Stimulated activated CD8-positive, alpha-beta memory T cell treated with anti-CD3 and anti-CD28 coated beads, Interleukin-15, amount 100 ng/mL, for 4 hours (primary cell): ENCODE data around the gene NAPA.
"Not testable (repeated sequence)": the region's sequence is repeated elsewhere in the genome, so short reads cannot be mapped to it uniquely, and the experiment has no call there.

ENCODE experiments used
- DNase-seq, 2 donors: peaks; one replicate each; pipeline ENCODE4 v3.0.0-alpha.2; 2020; ENCODE audit warnings: low read depth in 2 of 2

Gene NAPA

GRCh38 chr19:47486220-47486619 lies 28.6 kb downstream of the NAPA start:
- DNase-seq = not testable (repeated sequence)

- no peak for DNase-seq
These were observed 29.7 kb downstream of the NAPA start for GRCh38 chr19:47485210-47485609.

- peak; percentile 79 to 81 for DNase-seq
These were observed 30.8 kb downstream of the NAPA start, which contains the start of gene KPTN for GRCh38 chr19:47483800-47484690. KPTN (minus strand) TSS chr19:47484219; CDS start chr19:47484160, 59 bp downstream.

GRCh38 chr19:47483200-47483599 lies 31.7 kb downstream of the NAPA start:
- DNase-seq = no peak

- no peak for DNase-seq
These were observed 33.3 kb downstream of the NAPA start for GRCh38 chr19:47481460-47482052.

- DNase-seq = no peak
These were observed 34.2 kb downstream of the NAPA start for GRCh38 chr19:47480658-47481057.

- no peak for DNase-seq
These were observed 35.0 kb downstream of the NAPA start for GRCh38 chr19:47479701-47480503.

GRCh38 chr19:47476438-47476972 lies 38.4 kb downstream of the NAPA start:
- no peak for DNase-seq

- DNase-seq = no peak
These were observed 39.4 kb downstream of the NAPA start for GRCh38 chr19:47475465-47475864.

- no peak for DNase-seq
These were observed 41.5 kb downstream of the NAPA start for GRCh38 chr19:47473336-47473735.

- DNase-seq = peak in 1 of 2 donors; percentile 19
These were observed 43.0 kb downstream of the NAPA start, which contains the start of gene SLC8A2 for GRCh38 chr19:47471733-47472457. SLC8A2 (minus strand) TSS chr19:47471893; CDS start chr19:47466403, 5,490 bp downstream.

GRCh38 chr19:47471381-47471732 lies 43.5 kb downstream of the NAPA start:
- DNase-seq = no peak

GRCh38 chr19:47470447-47471195 lies 44.2 kb downstream of the NAPA start:
- no peak for DNase-seq

GRCh38 chr19:47469719-47470118 lies 45.1 kb downstream of the NAPA start:
- no peak for DNase-seq

GRCh38 chr19:47469363-47469700 lies 45.5 kb downstream of the NAPA start:
- DNase-seq = no peak

GRCh38 chr19:47467914-47468313 lies 46.9 kb downstream of the NAPA start:
- DNase-seq = no peak

- DNase-seq = no peak
These were observed 48.9 kb downstream of the NAPA start for GRCh38 chr19:47465957-47466356.

- no peak for DNase-seq
These were observed 50.0 kb downstream of the NAPA start for GRCh38 chr19:47464675-47465419.

GRCh38 chr19:47461876-47462275 lies 53.0 kb downstream of the NAPA start:
- DNase-seq = no peak

GRCh38 chr19:47459477-47459876 lies 55.4 kb downstream of the NAPA start:
- DNase-seq = no peak
